GM10248 (cell line): Measurements from ENCODE around the gene ALCAM.

Experiments used
- CTCF ChIA-PET: fragments of 300-600 bp; sonication (Branson Sonifier 250); formaldehyde crosslinking; extraction: SDS; loops from one replicate; lab custom pipeline; 2021; ENCODE audit warnings: antibody characterized with exemption; lab: Yijun Ruan, JAX
- POLR2A ChIA-PET: fragments of 350-650 bp; sonication (Branson Sonifier 250); formaldehyde crosslinking; extraction: SDS; loops from one replicate; lab custom pipeline; 2020; ENCODE audit warnings: antibody characterized with exemption; lab: Yijun Ruan, JAX
- DNase-seq: peaks from one replicate; pipeline ENCODE4 v3.0.0; 2012; ENCODE audit errors: extremely low spot score
- CTCF ChIP-seq: IDR thresholded peaks from 2 replicates; pipeline ENCODE4 v1.5.1; 2012; ENCODE audit warnings: mild to moderate bottlenecking, low read depth; ENCODE audit errors: extremely low read depth, missing control alignments, control extremely low read depth

Gene ALCAM

GRCh38 chr3:105496343-105496742 lies 129.6 kb downstream of the ALCAM start:
- no peak for TF ChIP-seq CTCF
- ChIA-PET POLR2A (no interaction called here), CTCF (interaction anchor here (1.1 kb wide), 1 partner anchor 9 kb away, joined by 3 read pairs; no protein-coding TSS in a partner anchor)

GRCh38 chr3:105497386-105497785 lies 130.7 kb downstream of the ALCAM start:
- ChIA-PET POLR2A (no interaction called here), CTCF (no interaction called here)
- no peak for TF ChIP-seq CTCF
- no peak for DNase-seq

More at GRCh38 chr3:105496343-105496742, 129.6 kb downstream of the ALCAM start:
- DNase-seq: no peak

- POLR2A ChIA-PET: no interaction called here
- CTCF ChIA-PET: interaction anchor here (2.6 kb wide), 1 partner anchor 11 kb away, joined by 9 read pairs; no protein-coding TSS in a partner anchor
- TF ChIP-seq CTCF: no peak
- DNase-seq: no peak
These were observed 133.3 kb downstream of the ALCAM start for GRCh38 chr3:105499961-105500360.

GRCh38 chr3:105502333-105502732 lies 135.6 kb downstream of the ALCAM start:
- no peak for TF ChIP-seq CTCF
- ChIA-PET CTCF (interaction anchor here (0.8 to 5.8 kb wide), 4 partner anchors 9 to 16 kb away, joined by 3 to 50 read pairs (median 4); no protein-coding TSS in a partner anchor), POLR2A (no interaction called here)
- no peak for DNase-seq

- DNase-seq: no peak
- POLR2A ChIA-PET: no interaction called here
- TF ChIP-seq CTCF: no peak
- CTCF ChIA-PET: interaction anchor here (1.4 to 5.8 kb wide), 3 partner anchors 9 to 15 kb away, joined by 4 to 50 read pairs (median 4); no protein-coding TSS in a partner anchor
These were observed 136.5 kb downstream of the ALCAM start for GRCh38 chr3:105503191-105503593.

GRCh38 chr3:105504440-105504951 lies 137.8 kb downstream of the ALCAM start:
- no peak for TF ChIP-seq CTCF
- no peak for DNase-seq
- ChIA-PET POLR2A (no interaction called here), CTCF (interaction anchor here (1.2 to 5.8 kb wide), 6 partner anchors 8 to 29 kb away, joined by 3 to 50 read pairs (median 4); no protein-coding TSS in a partner anchor)
